ENCODE measurements around the gene ELOVL3.
A peak's percentile ranks its signal among the peaks of the same experiment; 100 is the strongest.

DNA sequence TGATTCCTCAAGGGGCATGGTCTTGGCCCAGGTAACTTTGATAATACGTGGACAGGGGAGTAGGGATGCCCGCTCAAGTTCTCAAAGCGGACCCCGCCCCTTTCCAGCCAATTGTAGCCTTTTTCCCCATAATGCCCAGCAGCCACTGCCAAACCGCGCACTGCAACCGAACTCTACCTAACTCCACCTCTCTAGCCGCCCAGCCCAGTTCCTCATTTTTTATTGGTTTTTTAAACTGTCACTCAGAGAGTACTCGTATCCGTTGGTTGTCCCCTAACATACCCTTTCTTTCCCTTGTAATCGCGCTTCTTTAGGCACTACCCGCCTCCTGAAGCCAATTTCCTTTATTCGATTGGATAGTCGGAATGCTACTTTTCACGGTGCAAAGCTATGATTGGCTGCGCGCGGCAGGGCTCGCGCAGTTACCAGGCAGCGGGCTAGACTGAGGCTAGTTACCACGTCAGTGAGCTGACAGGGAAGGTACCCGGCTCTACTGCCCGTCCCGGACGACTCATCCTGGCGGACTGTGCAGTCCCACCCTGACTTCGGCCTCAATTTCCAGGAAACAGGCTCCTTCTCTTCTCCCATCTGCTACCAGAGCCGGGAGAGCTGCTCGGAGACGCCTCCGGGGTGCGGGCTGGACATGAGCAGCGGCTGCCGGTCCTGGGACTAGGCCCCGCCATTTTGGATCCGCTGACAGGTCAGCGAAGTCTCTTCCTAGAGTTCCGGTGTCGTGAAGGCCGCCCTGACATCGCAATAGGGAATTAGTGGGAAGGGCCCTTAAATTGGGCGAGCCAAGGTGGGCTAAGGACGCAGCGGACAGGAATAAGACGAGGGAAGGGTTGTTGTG lies 19.2 kb downstream of the ELOVL3 start, which contains the start of gene GBF1:
- peak; percentile 94 to 98 for TF ChIP-seq POLR2A (IDR thresholded peaks at IDR 0.05)
- TF ChIP-seq, protein P1, sequence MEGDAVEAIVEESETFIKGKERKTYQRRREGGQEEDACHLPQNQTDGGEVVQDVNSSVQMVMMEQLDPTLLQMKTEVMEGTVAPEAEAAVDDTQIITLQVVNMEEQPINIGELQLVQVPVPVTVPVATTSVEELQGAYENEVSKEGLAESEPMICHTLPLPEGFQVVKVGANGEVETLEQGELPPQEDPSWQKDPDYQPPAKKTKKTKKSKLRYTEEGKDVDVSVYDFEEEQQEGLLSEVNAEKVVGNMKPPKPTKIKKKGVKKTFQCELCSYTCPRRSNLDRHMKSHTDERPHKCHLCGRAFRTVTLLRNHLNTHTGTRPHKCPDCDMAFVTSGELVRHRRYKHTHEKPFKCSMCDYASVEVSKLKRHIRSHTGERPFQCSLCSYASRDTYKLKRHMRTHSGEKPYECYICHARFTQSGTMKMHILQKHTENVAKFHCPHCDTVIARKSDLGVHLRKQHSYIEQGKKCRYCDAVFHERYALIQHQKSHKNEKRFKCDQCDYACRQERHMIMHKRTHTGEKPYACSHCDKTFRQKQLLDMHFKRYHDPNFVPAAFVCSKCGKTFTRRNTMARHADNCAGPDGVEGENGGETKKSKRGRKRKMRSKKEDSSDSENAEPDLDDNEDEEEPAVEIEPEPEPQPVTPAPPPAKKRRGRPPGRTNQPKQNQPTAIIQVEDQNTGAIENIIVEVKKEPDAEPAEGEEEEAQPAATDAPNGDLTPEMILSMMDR (IDR thresholded peaks at IDR 0.05), result no peak

Data from adrenal gland (tissue), 5 donors.